ENCODE data around the gene BFSP2. TPM values are rescaled to one million over a fixed set of nuclear protein-coding genes. Genes with fewer than 3 reads are reported as not detected.

Gene BFSP2
- total RNA-seq, 1 donor from 2014 or later, result not detected

- H3K9me3 Mint-ChIP-seq, result no peaks in the 10 kb centered on the region
- no peak for TF ChIP-seq CTCF (conservative IDR thresholded peaks at IDR 0.05)
- peaks cover 7% of the 10 kb centered on the region for H3K4me1 Mint-ChIP-seq
- no peaks in the 10 kb centered on the region for H3K27me3 Mint-ChIP-seq (ENCODE audit: low read depth)
- no peak overlapping the region for H3K4me3 Mint-ChIP-seq
- no peak for DNase-seq (ENCODE audit: low read depth, low spot score)
- no peaks in the 10 kb centered on the region for H3K36me3 Mint-ChIP-seq (ENCODE audit: low read depth)
- peak overlapping the region; percentile 59 for H3K27ac Mint-ChIP-seq (ENCODE audit: unreplicated experiment)
These were observed 37.3 kb upstream of the BFSP2 start for GRCh38 chr3:133362539-133362938.

- Mint-ChIP-seq H3K36me3 (ENCODE audit: low read depth) (no peaks in the 10 kb centered on the region), H3K27me3 (ENCODE audit: low read depth) (no peaks in the 10 kb centered on the region), H3K9me3 (no peaks in the 10 kb centered on the region), H3K4me1 (peaks cover 7% of the 10 kb centered on the region), H3K4me3 (no peak overlapping the region), H3K27ac (ENCODE audit: unreplicated experiment) (no peak overlapping the region)
- no peak for DNase-seq (ENCODE audit: low read depth, low spot score)
- TF ChIP-seq CTCF (conservative IDR thresholded peaks at IDR 0.05), result no peak
These were observed 35.2 kb upstream of the BFSP2 start for GRCh38 chr3:133364704-133365103.

GRCh38 chr3:133366921-133367320 lies 32.9 kb upstream of the BFSP2 start:
- Mint-ChIP-seq H3K27ac (ENCODE audit: unreplicated experiment) (no peak overlapping the region), H3K36me3 (ENCODE audit: low read depth) (no peaks in the 10 kb centered on the region), H3K4me3 (no peak overlapping the region), H3K27me3 (ENCODE audit: low read depth) (no peaks in the 10 kb centered on the region), H3K4me1 (peaks cover 11% of the 10 kb centered on the region), H3K9me3 (no peaks in the 10 kb centered on the region)
- TF ChIP-seq CTCF (conservative IDR thresholded peaks at IDR 0.05), result no peak
- no peak for DNase-seq (ENCODE audit: low read depth, low spot score)

DNA sequence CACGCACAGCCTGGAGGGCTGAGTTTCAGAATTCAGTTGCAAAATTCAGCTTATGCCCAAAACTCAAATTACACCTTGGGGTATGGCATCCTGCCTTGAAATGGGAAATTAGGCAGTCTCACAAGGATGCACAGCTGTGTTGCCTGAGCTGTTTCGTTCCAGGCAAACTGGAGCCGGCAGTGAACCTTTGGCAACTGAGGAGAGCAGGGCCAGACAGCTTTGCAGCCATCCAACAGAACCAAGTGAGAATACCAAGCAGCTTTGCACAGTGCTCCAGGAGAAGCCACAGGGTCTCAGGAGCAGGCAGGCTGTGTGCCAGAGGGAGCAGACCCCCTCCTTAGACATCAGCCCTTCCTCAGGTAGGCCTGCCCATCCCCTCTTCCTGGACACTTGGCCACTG lies 32.5 kb upstream of the BFSP2 start:
- no peaks in the 10 kb centered on the region for H3K36me3 Mint-ChIP-seq (ENCODE audit: low read depth)
- no peak overlapping the region for H3K4me3 Mint-ChIP-seq
- no peaks in the 10 kb centered on the region for H3K9me3 Mint-ChIP-seq
- TF ChIP-seq CTCF (conservative IDR thresholded peaks at IDR 0.05), result no peak
- no peak for DNase-seq (ENCODE audit: low read depth, low spot score)
- no peak overlapping the region for H3K27ac Mint-ChIP-seq (ENCODE audit: unreplicated experiment)
- H3K4me1 Mint-ChIP-seq, result peaks cover 11% of the 10 kb centered on the region
- H3K27me3 Mint-ChIP-seq (ENCODE audit: low read depth), result no peaks in the 10 kb centered on the region

DNA sequence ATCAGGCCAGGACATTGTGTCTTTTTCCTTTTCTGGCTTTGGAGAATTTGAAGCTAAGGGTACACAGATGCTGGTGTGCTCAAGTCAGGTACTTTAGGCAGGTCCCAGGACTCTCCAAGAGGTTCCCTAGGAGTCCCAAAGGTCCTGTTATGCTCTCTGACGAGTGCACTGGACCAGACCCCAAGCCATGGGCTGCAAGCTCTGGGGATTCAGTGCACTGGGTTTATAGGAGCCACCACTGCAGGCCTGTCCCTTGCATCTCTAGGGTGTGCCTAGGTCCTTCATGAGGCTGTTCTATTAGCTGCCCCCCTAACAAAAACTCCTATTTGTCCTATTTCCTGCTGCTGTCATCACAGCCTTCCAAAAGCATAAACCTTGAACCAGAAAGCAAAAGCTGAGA lies 31.9 kb upstream of the BFSP2 start:
- Mint-ChIP-seq H3K36me3 (ENCODE audit: low read depth) (no peaks in the 10 kb centered on the region), H3K27ac (ENCODE audit: unreplicated experiment) (no peak overlapping the region), H3K9me3 (no peaks in the 10 kb centered on the region), H3K4me3 (no peak overlapping the region), H3K27me3 (ENCODE audit: low read depth) (no peaks in the 10 kb centered on the region), H3K4me1 (peaks cover 6% of the 10 kb centered on the region)
- TF ChIP-seq CTCF (conservative IDR thresholded peaks at IDR 0.05), result no peak
- DNase-seq (ENCODE audit: low read depth, low spot score), result no peak
